Stimulated activated CD4-positive, alpha-beta T cell treated with anti-CD3 and anti-CD28 coated beads, Interleukin-15, amount 100 ng/mL, for 48 hours (primary cell): ENCODE results near the gene GEMIN2.
A peak's percentile ranks its signal among the peaks of the same experiment; 100 is the strongest.
"Not testable (repeated sequence)": the region's sequence is repeated elsewhere in the genome, so short reads cannot be mapped to it uniquely, and the experiment has no call there.

Source experiments
- DNase-seq, 2 donors: peaks; one replicate each; pipeline ENCODE4 v3.0.0-alpha.2; 2020; ENCODE audit warnings: low read depth in 2 of 2

GEMIN2 gene, protein sequence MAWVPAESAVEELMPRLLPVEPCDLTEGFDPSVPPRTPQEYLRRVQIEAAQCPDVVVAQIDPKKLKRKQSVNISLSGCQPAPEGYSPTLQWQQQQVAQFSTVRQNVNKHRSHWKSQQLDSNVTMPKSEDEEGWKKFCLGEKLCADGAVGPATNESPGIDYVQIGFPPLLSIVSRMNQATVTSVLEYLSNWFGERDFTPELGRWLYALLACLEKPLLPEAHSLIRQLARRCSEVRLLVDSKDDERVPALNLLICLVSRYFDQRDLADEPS

DNA sequence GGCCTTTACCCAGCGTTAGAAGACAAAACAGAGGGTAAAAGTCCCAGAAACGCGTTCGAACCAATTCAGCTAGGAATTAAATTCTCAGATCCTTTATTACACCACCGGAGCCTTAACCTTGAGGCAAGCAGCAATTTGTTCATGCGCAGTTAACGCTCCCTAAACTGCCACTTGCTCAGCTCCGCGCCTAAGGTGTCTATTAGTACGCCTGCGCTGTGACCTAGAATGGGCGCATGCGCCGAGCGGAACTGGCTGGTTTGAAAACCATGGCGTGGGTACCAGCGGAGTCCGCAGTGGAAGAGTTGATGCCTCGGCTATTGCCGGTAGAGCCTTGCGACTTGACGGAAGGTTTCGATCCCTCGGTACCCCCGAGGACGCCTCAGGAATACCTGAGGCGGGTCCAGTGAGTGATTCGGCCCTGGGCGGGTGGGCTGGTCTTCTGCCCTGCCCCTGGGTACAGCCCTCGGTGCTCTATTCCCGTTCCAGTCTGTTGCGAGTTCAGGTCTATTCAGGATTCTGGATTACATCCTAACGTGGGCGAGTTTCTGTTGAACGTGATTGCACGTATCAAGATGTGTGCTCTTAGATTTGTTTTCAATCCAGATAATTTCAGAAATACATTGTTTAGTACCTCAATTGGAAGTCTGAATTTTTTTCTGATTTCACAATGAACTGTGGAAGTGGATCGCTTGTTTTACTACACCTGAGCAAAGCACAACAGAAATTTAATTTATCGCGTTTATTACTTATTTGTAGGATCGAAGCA lies at the start of gene GEMIN2:
TSS of gene GEMIN2 (plus strand) at position 251 of the 766 bp plus-strand sequence. CDS start at position 267, 16 bp downstream.
- peak; percentile 91 to 92 for DNase-seq

GRCh38 chr14:39069169-39069805 lies 44.8 kb upstream of the GEMIN2 start:
- not testable (repeated sequence) for DNase-seq

DNA sequence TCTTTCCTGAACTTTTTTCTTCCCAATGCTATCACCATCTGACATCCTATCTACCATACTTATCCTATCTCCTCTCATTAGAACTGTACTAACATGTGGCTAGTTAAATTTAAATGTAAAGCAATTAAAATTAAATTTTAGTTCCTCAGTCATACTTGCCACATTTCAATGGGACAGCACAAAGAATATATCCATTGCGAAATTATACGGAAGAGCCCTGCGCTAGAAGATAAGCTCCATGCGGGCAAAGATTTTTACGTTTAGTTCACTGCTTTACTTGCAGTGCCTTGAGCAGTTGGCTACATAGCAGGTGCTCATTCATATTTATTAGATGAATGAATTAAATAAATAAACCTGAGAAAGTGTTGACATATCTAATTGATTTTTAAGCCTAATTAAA lies 44.2 kb upstream of the GEMIN2 start:
- no peak for DNase-seq

GRCh38 chr14:39071096-39071495 lies 43.0 kb upstream of the GEMIN2 start:
- DNase-seq: no peak

- DNase-seq: no peak
Observed at GRCh38 chr14:39080886-39081285, 33.2 kb upstream of the GEMIN2 start.

- no peak for DNase-seq
Observed at GRCh38 chr14:39083127-39083526, 31.0 kb upstream of the GEMIN2 start.

DNA sequence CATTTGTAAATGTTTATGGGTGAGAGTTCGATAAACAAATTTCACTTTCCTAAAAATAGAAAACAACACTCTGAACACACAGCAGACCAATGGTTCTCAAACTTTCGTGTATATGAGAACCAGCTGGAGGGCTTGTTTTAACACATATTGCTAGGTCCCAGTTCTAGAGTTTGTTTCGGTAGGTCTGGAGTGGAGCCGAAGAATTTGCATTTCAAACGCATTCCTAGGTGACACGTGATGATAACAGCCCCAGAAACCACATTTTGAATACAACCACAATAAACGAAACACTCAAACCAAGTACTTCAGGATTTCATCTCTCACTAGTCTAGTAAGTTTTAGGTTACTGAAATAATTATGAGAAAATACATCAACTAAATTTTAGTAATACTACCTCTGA lies 28.2 kb upstream of the GEMIN2 start:
- no peak for DNase-seq

DNA sequence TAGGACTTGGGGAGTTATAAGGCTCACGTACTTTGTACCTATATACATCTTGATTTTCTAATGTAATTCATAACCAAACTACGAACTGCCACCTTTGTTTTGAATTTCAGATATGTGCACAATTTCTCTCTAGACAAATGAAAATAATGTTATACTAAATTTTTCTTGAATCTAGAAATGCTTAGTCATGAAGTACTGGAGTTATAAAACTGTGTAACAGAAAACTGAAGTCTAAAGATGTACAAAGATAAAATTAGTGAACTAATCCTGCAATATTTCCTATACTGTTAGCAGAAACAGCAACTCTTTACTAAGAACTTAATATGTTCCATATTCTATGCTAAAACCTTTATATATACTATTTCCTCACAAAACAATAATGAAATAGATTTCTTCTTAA lies 26.6 kb upstream of the GEMIN2 start:
- DNase-seq: no peak

DNA sequence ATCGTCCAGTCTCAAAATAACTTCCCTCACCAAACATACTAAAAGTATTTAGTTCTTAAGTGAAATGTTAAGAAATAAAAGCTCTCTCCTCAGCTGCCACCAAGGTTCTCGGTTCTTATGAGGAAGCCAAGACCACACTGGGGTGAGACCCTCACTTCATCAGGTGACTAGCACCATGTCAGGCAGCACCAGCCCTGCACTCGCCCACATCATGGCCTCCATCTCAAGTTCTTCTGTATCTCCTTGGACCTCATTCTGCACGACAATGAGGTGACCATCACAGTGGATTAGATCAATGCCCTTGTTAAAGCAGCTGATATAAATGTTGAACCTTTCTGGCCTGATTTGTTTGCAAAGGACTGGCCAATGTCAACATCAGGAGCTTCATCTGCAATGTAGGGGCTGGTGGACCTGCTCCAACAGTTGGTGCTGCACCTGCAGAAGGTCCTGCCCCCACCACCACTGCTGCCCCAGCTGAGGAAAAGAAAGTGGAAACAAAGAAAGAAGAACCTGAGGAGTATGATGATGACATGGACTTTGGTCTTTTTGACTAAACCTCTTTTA lies 23.5 kb upstream of the GEMIN2 start:
- no peak for DNase-seq

GRCh38 chr14:39091716-39092115 lies 22.4 kb upstream of the GEMIN2 start:
- DNase-seq: no peak

GRCh38 chr14:39094515-39094914 lies 19.6 kb upstream of the GEMIN2 start:
- DNase-seq: no peak

- peak in 1 of 2 donors; percentile 4 for DNase-seq
Observed at GRCh38 chr14:39097159-39097558, 17.0 kb upstream of the GEMIN2 start.

- DNase-seq: not testable (repeated sequence)
Observed at GRCh38 chr14:39099215-39099614, 14.9 kb upstream of the GEMIN2 start.

DNA sequence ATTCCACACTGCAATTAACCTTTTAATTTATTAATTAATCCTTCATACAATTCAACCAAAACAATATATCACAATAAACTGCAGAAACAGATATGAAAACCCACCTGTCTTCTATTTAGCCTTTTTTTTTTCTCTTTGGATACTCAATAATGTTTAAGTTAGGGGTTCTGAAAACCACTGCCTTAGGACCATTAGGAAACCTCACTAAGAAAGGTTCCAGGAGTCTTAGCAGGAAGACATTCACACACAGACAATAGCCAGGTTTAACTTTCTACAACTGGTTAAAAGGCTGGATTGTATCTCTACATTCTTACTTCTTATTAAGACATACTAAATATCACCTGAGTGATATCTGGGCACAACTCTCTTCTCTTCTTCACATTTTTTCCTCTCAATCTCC lies 14.4 kb upstream of the GEMIN2 start:
- DNase-seq: no peak

DNA sequence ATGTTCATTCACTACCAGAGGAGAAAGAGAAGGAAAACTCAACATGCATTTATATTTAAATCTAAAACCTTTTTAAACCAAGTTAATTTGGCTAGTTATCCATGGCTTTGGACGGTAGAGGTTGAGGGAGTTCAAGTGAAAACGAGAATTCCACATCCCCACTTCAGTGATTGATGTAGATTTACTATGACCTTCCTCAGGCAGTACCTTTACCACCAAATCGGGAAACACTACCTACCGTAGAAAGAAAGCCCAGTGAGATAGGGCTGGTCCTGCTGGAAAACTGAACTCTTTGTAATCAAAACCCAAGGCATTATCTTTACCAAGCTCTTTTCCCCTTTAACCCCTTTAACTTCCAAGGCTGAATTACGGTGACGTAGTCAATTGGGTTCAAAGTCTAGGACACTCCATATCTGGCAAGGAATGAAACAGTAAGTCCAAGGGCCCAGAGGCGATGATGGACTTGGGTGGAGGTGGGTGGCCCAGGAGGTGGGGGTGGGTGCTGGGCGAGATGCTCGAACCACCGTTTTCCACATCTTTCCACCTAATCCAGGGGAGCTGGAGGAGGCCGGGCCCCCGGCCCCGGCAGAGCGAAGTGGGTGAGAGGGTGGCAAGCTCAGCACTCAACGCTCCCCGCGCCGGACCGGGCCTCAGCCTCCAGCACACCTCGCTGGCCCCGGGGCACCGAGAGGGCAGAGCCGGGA lies 11.7 kb upstream of the GEMIN2 start:
- DNase-seq: peak in 1 of 2 donors; percentile 1

- peak; percentile 74 to 79 for DNase-seq
Observed at GRCh38 chr14:39102969-39103957, 10.9 kb upstream of the GEMIN2 start, which contains the start of gene SEC23A. TSS of gene SEC23A (minus strand) at chr14:39103235. CDS start at chr14:39096118, 7,117 bp downstream.

- DNase-seq: not testable (repeated sequence)
Observed at GRCh38 chr14:39104078-39104801, 9.9 kb upstream of the GEMIN2 start.

DNA sequence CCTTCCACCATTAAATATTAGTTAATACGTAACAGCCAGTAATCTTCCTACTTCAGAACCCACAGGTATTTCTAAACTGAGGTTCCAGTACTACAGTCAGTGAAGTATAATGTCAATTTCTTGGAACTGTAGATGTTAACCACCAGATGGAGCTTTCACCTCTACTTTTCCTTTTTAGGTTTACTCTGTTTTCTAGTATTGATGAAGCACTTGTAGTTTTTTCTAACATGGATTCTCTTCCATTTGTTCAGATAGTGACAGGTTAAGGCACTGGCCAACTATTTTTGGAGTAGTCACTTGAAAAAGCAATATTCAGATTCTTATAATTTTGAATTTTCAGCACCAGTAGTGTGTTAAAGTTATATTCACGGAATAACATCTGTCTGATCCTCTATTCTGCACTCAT lies 6.5 kb upstream of the GEMIN2 start:
- no peak for DNase-seq

- no peak for DNase-seq
Observed at GRCh38 chr14:39108791-39109190, 5.3 kb upstream of the GEMIN2 start.
